Trophoblast cell (in vitro differentiated cells and primary cell): Measurements from ENCODE around the gene ZFYVE28.

ENCODE experiments used
- DNase-seq, 2 donors: peaks; one replicate each; pipeline ENCODE4 v3.0.0-alpha.2; 2016
- H2AFZ ChIP-seq: 2 replicates; pipeline ENCODE4 v1.6.1; 2013; ENCODE audit warnings: low read length, moderate library complexity, mild to moderate bottlenecking; ENCODE audit not compliant: insufficient read depth, poor library complexity
- H2AK5ac ChIP-seq: 2 replicates; pipeline ENCODE4 v1.6.1; 2013; ENCODE audit warnings: mild to moderate bottlenecking, low read length
- H2BK120ac ChIP-seq: 2 replicates; pipeline ENCODE4 v1.6.1; 2013; ENCODE audit warnings: low read length, mild to moderate bottlenecking, moderate library complexity; ENCODE audit not compliant: insufficient read depth, poor library complexity
- H2BK12ac ChIP-seq: 2 replicates; pipeline ENCODE4 v1.6.1; 2013; ENCODE audit warnings: mild to moderate bottlenecking, low read length, moderate library complexity
- H2BK5ac ChIP-seq: 2 replicates; pipeline ENCODE4 v1.6.1; 2013; ENCODE audit warnings: low read length, low read depth, moderate library complexity, mild to moderate bottlenecking; ENCODE audit not compliant: poor library complexity
- H3K14ac ChIP-seq: 2 replicates; pipeline ENCODE4 v1.6.1; 2013; ENCODE audit warnings: mild to moderate bottlenecking, low read length
- H3K18ac ChIP-seq: 2 replicates; pipeline ENCODE4 v1.6.1; 2013; ENCODE audit warnings: mild to moderate bottlenecking, low read length
- H3K23ac ChIP-seq: 2 replicates; pipeline ENCODE4 v1.6.1; 2013; ENCODE audit warnings: low read length
- H3K27ac ChIP-seq: 2 replicates; pipeline ENCODE4 v1.5.1; 2013; ENCODE audit warnings: low read depth, mild to moderate bottlenecking, inconsistent platforms, low read length, moderate library complexity
- H3K27me3 ChIP-seq: 2 replicates; pipeline ENCODE4 v1.6.1; 2013; ENCODE audit warnings: inconsistent platforms, mild to moderate bottlenecking, low read length, moderate library complexity; ENCODE audit not compliant: insufficient read depth
- H3K36me3 ChIP-seq, 2 experiments: 1 replicate in 1 of 2; 2 replicates in 1 of 2; pipeline ENCODE4 v1.6.1; 2013; ENCODE audit warnings: low read length in 2 of 2, mild to moderate bottlenecking in 2 of 2, moderate library complexity in 1 of 2; ENCODE audit not compliant: insufficient read depth in 2 of 2, control insufficient read depth in 1 of 2
- H3K4ac ChIP-seq: 2 replicates; pipeline ENCODE4 v1.6.1; 2013; ENCODE audit warnings: low read depth, mild to moderate bottlenecking, low read length, moderate library complexity
- H3K4me1 ChIP-seq, 2 experiments: 1 replicate in 1 of 2; 2 replicates in 1 of 2; pipeline ENCODE4 v1.6.1; 2013; ENCODE audit warnings: low read length in 2 of 2, mild to moderate bottlenecking in 2 of 2, moderate library complexity in 1 of 2; ENCODE audit not compliant: insufficient read depth in 2 of 2, control insufficient read depth in 1 of 2
- H3K4me2 ChIP-seq: 2 replicates; pipeline ENCODE4 v1.6.1; 2013; ENCODE audit warnings: inconsistent platforms, mild to moderate bottlenecking, low read length, moderate library complexity
- H3K4me3 ChIP-seq: 2 replicates; pipeline ENCODE4 v1.5.1; 2013; ENCODE audit warnings: mild to moderate bottlenecking, low read depth, low read length, inconsistent platforms
- H3K79me1 ChIP-seq: one replicate; pipeline ENCODE4 v1.6.1; 2013; ENCODE audit warnings: low read length
- H3K79me2 ChIP-seq: 2 replicates; pipeline ENCODE4 v1.6.1; 2013; ENCODE audit warnings: low read length, mild to moderate bottlenecking; ENCODE audit not compliant: control insufficient read depth, insufficient read depth, poor library complexity
- H3K9ac ChIP-seq: 2 replicates; pipeline ENCODE4 v1.6.1; 2013; ENCODE audit warnings: mild to moderate bottlenecking, low read length
- H3K9me3 ChIP-seq: 2 replicates; pipeline ENCODE4 v1.6.1; 2013; ENCODE audit warnings: low read depth, mild to moderate bottlenecking, control low read depth, inconsistent platforms, low read length; ENCODE audit not compliant: insufficient read depth
- H4K12ac ChIP-seq: 2 replicates; pipeline ENCODE4 v1.6.1; 2013; ENCODE audit warnings: low read depth, mild to moderate bottlenecking, low read length, moderate library complexity
- H4K8ac ChIP-seq: 2 replicates; pipeline ENCODE4 v1.6.1; 2013; ENCODE audit warnings: low read depth, mild to moderate bottlenecking, low read length, moderate library complexity
- H4K91ac ChIP-seq: one replicate; pipeline ENCODE4 v1.6.1; 2013; ENCODE audit warnings: low read depth, mild to moderate bottlenecking, low read length, moderate library complexity
- WGBS: extraction: QIAGEN DNeasy Blood & Tissue Kit; methylation state at CpG from one replicate; pipeline ENCODE4 v1.1.7; 2013; ENCODE audit warnings: missing lambda C conversion rate; ENCODE audit not compliant: insufficient read length, insufficient coverage; ENCODE audit errors: extremely low coverage; 5-methylcytosine and 5-hydroxymethylcytosine counted together

The ZFYVE28 gene

DNA sequence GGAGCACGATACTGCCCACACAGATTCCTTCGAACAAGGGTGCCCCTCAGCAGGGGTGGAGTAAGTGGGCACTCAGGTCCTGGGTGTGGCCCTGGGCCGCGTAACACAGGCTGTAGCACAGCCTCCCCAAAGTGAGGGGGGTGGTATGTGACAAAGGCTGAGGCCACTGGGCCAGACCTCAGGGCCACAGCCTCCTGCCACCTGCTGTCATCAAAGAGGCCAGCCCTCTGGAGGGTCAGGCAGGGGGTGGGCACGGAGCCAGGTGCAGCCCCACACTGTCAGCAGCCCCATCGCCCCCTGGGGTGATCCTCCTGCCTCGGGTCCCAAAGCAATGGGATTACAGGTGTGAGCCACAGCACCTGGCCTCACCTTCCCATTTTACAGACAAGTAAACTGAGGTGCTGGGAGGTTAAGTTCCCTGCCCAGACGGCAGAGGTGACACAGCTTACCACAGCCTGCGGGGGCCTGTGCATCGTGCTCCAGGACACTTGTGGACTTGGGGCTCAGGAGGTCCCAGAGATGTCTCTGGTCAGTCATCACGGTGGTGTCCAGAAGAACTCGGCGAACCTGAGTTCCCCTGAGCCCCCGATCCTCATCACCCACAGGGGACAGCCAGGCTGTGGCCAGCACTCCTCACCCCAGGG is 129.0 kb downstream of the ZFYVE28 start:
- Histone ChIP-seq H3K27me3 (no peaks in the 10 kb centered on the region), H3K79me2 (no peaks in the 10 kb centered on the region), H3K9ac (no peak overlapping the region), H3K27ac (no peak overlapping the region), H3K4me3 (no peak overlapping the region), H3K4ac (no peak overlapping the region), H4K12ac (no peak overlapping the region), H4K91ac (no peak overlapping the region), H2AK5ac (no peak overlapping the region), H3K36me3 (no peaks in the 10 kb centered on the region), H2BK5ac (no peak overlapping the region), H2BK12ac (no peak overlapping the region), H2AFZ (no peak overlapping the region), H3K14ac (no peak overlapping the region), H3K9me3 (no peaks in the 10 kb centered on the region), H3K79me1 (no peaks in the 10 kb centered on the region), H3K18ac (no peak overlapping the region), H4K8ac (no peak overlapping the region), H2BK120ac (no peak overlapping the region), H3K23ac (no peak overlapping the region), H3K4me1 (peaks cover 0 to 4% of the 10 kb centered on the region in 2 experiments), H3K4me2 (no peak overlapping the region)
- DNase-seq = no peak
- no CpG with 5 or more reads among the region's 14 CpGs for WGBS

DNA sequence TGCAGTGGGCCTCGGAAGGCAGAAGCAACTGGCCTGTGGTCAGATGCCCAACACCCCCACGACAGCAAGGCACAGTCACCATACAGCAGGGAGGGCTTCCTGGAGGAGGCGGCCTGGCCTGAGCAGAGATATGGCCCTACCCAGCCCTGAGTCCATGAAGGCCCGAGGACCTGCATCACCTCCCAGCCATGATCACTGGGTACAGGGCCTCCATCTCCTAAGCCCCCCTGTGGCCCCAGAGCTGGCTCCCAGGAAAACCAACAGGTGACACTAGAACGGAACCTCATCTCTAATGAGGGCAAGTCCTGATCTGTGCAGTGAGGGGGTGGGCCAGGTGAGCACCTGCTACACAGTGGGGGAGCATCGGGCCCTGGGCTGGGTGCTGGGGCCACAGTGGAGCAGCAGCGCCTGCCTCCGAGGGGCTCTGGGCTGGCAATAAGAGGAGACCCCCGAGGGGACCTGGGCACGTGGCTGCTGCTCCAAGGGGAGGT is 130.3 kb downstream of the ZFYVE28 start:
- no peaks in the 10 kb centered on the region for H3K27me3 ChIP-seq
- H2AFZ ChIP-seq = no peak overlapping the region
- H3K4ac ChIP-seq = no peak overlapping the region
- H3K9me3 ChIP-seq = no peaks in the 10 kb centered on the region
- H2BK120ac ChIP-seq = no peak overlapping the region
- H3K9ac ChIP-seq = no peak overlapping the region
- no peaks in the 10 kb centered on the region for H3K79me2 ChIP-seq
- H4K12ac ChIP-seq = no peak overlapping the region
- H2BK12ac ChIP-seq = no peak overlapping the region
- no peak for DNase-seq
- H3K79me1 ChIP-seq = no peaks in the 10 kb centered on the region
- no peak overlapping the region for H3K27ac ChIP-seq
- H3K4me2 ChIP-seq = no peak overlapping the region
- no peak overlapping the region for H4K8ac ChIP-seq
- H3K4me3 ChIP-seq = no peak overlapping the region
- no peaks in the 10 kb centered on the region for H3K36me3 ChIP-seq
- no peak overlapping the region for H3K14ac ChIP-seq
- no peak overlapping the region for H4K91ac ChIP-seq
- no peak overlapping the region for H2BK5ac ChIP-seq
- no CpG with 5 or more reads among the region's 10 CpGs for WGBS
- H3K4me1 ChIP-seq = peaks cover 0 to 4% of the 10 kb centered on the region in 2 experiments
- H2AK5ac ChIP-seq = no peak overlapping the region
- no peak overlapping the region for H3K18ac ChIP-seq
- no peak overlapping the region for H3K23ac ChIP-seq

DNA sequence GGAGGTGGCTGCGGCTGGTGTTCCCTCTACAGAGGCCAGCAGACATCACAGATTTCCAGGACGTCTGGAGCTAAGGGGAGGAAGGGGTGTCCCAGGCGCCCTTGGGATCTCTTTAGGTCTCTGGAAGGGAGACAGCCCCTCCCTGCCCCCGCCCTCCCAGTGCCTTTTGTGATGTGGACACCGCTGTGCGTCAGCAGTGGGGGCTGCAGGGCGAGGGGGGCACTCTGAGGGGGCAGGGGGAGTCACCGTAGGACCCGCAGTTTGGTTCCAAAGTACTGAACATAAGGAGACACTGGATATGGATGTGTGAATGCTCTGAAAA is 130.9 kb downstream of the ZFYVE28 start:
- Histone ChIP-seq H4K91ac (no peak overlapping the region), H3K4ac (no peak overlapping the region), H3K18ac (no peak overlapping the region), H3K23ac (no peak overlapping the region), H3K14ac (no peak overlapping the region), H3K9me3 (no peaks in the 10 kb centered on the region), H3K27me3 (no peaks in the 10 kb centered on the region), H4K8ac (no peak overlapping the region), H2AFZ (no peak overlapping the region), H2AK5ac (no peak overlapping the region), H3K9ac (no peak overlapping the region), H3K36me3 (no peaks in the 10 kb centered on the region), H3K27ac (no peak overlapping the region), H3K4me1 (peaks cover 0 to 4% of the 10 kb centered on the region in 2 experiments), H3K4me2 (no peak overlapping the region), H3K4me3 (no peak overlapping the region), H2BK12ac (no peak overlapping the region), H3K79me1 (no peaks in the 10 kb centered on the region), H2BK5ac (no peak overlapping the region), H3K79me2 (no peaks in the 10 kb centered on the region), H2BK120ac (no peak overlapping the region), H4K12ac (no peak overlapping the region)
- no peak for DNase-seq
- no CpG with 5 or more reads among the region's 9 CpGs for WGBS

DNA sequence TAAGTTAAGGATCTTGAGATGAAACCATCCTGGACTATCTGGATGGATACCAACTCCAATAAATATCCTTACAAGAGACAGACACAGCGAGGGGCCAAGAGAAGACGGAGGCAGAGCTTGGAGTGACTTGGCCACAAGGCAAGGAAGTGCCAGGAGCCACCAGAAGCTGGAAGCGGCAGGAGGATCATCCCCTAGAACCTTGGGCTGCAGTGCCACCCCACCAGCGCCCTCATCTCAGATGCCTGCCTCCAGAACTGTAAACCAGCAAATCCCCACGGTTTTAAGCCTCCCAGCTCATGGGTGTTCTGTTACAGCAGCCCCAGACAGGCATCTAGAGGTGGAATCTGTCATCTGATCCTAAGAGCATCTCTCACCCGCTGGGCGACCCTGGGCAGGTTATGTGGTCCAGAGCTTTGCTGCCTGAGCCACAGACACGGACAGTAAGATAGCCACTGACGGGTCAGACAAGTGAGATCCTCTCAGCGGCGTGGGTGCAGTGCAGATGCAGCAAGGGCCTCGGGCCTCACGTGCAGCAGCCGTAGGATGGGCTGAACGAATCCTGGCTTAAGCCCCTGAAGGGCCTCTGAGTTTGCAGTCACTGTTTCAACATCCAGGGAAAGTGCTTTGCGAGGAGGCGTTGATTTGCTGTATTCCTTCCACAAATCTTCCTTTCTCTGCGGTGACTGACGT is 131.4 kb downstream of the ZFYVE28 start:
- Histone ChIP-seq H4K8ac (no peak overlapping the region), H3K27me3 (no peaks in the 10 kb centered on the region), H3K4me1 (peaks cover 0 to 4% of the 10 kb centered on the region in 2 experiments), H3K27ac (no peak overlapping the region), H2BK120ac (no peak overlapping the region), H3K4me3 (no peak overlapping the region), H2AFZ (no peak overlapping the region), H3K4ac (no peak overlapping the region), H3K79me2 (no peaks in the 10 kb centered on the region), H3K18ac (no peak overlapping the region), H3K4me2 (no peak overlapping the region), H3K23ac (no peak overlapping the region), H3K9me3 (no peaks in the 10 kb centered on the region), H4K91ac (no peak overlapping the region), H2BK5ac (no peak overlapping the region), H3K79me1 (no peaks in the 10 kb centered on the region), H4K12ac (no peak overlapping the region), H3K9ac (no peak overlapping the region), H2AK5ac (no peak overlapping the region), H2BK12ac (no peak overlapping the region), H3K36me3 (no peaks in the 10 kb centered on the region), H3K14ac (no peak overlapping the region)
- WGBS = no CpG with 5 or more reads among the region's 19 CpGs
- no peak for DNase-seq
